CD4-positive, alpha-beta T cell (primary cell): ENCODE measurements around the gene SPG21. TPM values are rescaled to one million over a fixed set of nuclear protein-coding genes. Genes with fewer than 3 reads are reported as not detected.

Experiments
- ATAC-seq: fragments of 200-7000 bp; cut with Tn5 transposase; one replicate; pipeline ENCODE4 v1.10.0; 2022; ENCODE audit warnings: mild to moderate bottlenecking; ENCODE audit not compliant: poor library complexity
- CTCF ChIA-PET: fragments of 350-600 bp; sonication (Branson Sonifier 250); formaldehyde crosslinking; loops from one replicate; lab custom pipeline; 2021; ENCODE audit warnings: antibody characterized with exemption, inconsistent platforms; lab: Charles Lee
- POLR2A ChIA-PET: fragments of 350-600 bp; sonication (Branson Sonifier 250); formaldehyde crosslinking; loops from one replicate; lab custom pipeline; 2021; ENCODE audit warnings: antibody characterized with exemption, inconsistent platforms; lab: Charles Lee
- DNase-seq, 14 experiments: peaks; one replicate each; pipeline ENCODE4 v3.0.0-alpha.2; 2013 to 2020; ENCODE audit warnings: mixed read lengths in 2 of 14
- H3K27ac ChIP-seq, 2 donors: one replicate each; pipeline versions ENCODE4 v1.5.1 to v1.7.0; 2013; ENCODE audit warnings: low read length in 2 of 2, low read depth in 1 of 2, mild to moderate bottlenecking in 1 of 2
- H3K27me3 ChIP-seq, 2 experiments: 1 replicate in 1 of 2; 2 replicates in 1 of 2; pipeline versions ENCODE4 v1.6.1 to v1.7.0; 2013; ENCODE audit warnings: low read length in 2 of 2, control low read depth in 1 of 2, mild to moderate bottlenecking in 1 of 2, moderate library complexity in 1 of 2; ENCODE audit not compliant: insufficient read depth in 2 of 2, control insufficient read depth in 1 of 2
- H3K36me3 ChIP-seq: one replicate; pipeline ENCODE4 v1.6.1; 2013; ENCODE audit warnings: low read length, control low read depth; ENCODE audit not compliant: insufficient read depth
- H3K4me1 ChIP-seq: one replicate; pipeline ENCODE4 v1.6.1; 2013; ENCODE audit warnings: low read length, control low read depth; ENCODE audit not compliant: insufficient read depth
- H3K4me3 ChIP-seq: one replicate; pipeline ENCODE4 v1.5.1; 2013; ENCODE audit warnings: mild to moderate bottlenecking, low read length, moderate library complexity
- H3K9me3 ChIP-seq, 2 experiments: 1 replicate in 1 of 2; 2 replicates in 1 of 2; pipeline versions ENCODE4 v1.6.1 to v1.7.0; 2013; ENCODE audit warnings: low read length in 2 of 2, mild to moderate bottlenecking in 2 of 2, control low read depth in 1 of 2, moderate library complexity in 1 of 2; ENCODE audit not compliant: control insufficient read depth in 1 of 2, insufficient read depth in 1 of 2
- H3K27ac Mint-ChIP-seq: one replicate; pipeline ENCODE4 v1.8.0; 2020; ENCODE audit warnings: mixed read lengths
- H3K27me3 Mint-ChIP-seq: one replicate; pipeline ENCODE4 v1.8.0; 2021; ENCODE audit warnings: mixed read lengths
- H3K36me3 Mint-ChIP-seq: one replicate; pipeline ENCODE4 v1.8.0; 2021; ENCODE audit warnings: low read depth, mixed read lengths
- H3K4me1 Mint-ChIP-seq: one replicate; pipeline ENCODE4 v1.8.0; 2021; ENCODE audit warnings: low read depth, mixed read lengths
- H3K4me3 Mint-ChIP-seq: one replicate; pipeline ENCODE4 v1.8.0; 2020; ENCODE audit warnings: mild to moderate bottlenecking, mixed read lengths
- H3K9me3 Mint-ChIP-seq: one replicate; pipeline ENCODE4 v1.8.0; 2020; ENCODE audit warnings: mixed read lengths
- CTCF ChIP-seq: fragments of 200-600 bp; IDR thresholded peaks from one replicate; pipeline ENCODE4 v1.8.0; 2022; ENCODE audit warnings: antibody characterized with exemption, mild to moderate bottlenecking
- intact Hi-C, 2 experiments: fragments of 100-400 bp; cut with DNase I in 1 of 2; cut with micrococcal nuclease in 1 of 2; formaldehyde crosslinking; loops; one replicate each; pipeline versions ENCODE4 v1.15.1 to v1.9.0; 2023 to 2025; cut with DNase I, micrococcal nuclease
- total RNA-seq, 174 experiments: library from RNA in 2 of 174; stranded (reverse) in 2 of 174; gene quantifications; one replicate each; pipeline ENCODE4 v1.2.3 and lab custom pipeline; 2021 to 2026

Gene SPG21
- total RNA-seq, 2 experiments from 2014 or later, result 29.4 to 32.7 TPM

GRCh38 chr15:64990168-64990470 lies 405 bp upstream of the SPG21 start:
- Histone ChIP-seq H3K27me3 (no peaks in the 10 kb centered on the region), H3K9me3 (no peaks in the 10 kb centered on the region), H3K36me3 (peaks cover 4% of the 10 kb centered on the region), H3K4me1 (peaks cover 29% of the 10 kb centered on the region), H3K4me3 (peak overlapping the region; percentile 97), H3K27ac (peak overlapping the region; percentile 51 to 63)
- Mint-ChIP-seq H3K4me1 (peaks cover 48% of the 10 kb centered on the region), H3K27ac (peak overlapping the region; percentile 87), H3K4me3 (peak overlapping the region; percentile 91), H3K27me3 (no peaks in the 10 kb centered on the region), H3K36me3 (peaks cover 17% of the 10 kb centered on the region), H3K9me3 (no peaks in the 10 kb centered on the region)
- ChIA-PET POLR2A (interaction anchor here (1.0 to 1.6 kb wide), 4 partner anchors 32 to 315 kb away, joined by 3 to 9 read pairs (median 3); partner anchors contain the start of gene RNU5B-1), CTCF (interaction anchor here (2.4 kb wide), 1 partner anchor 154 kb away, joined by 9 read pairs; no protein-coding TSS in a partner anchor)
- DNase-seq (no peak), ATAC-seq (no peak)
- intact Hi-C loops, result loop anchor here in 1 of 2 experiments (5.0 to 10.0 kb wide), 3 partner anchors 307 to 895 kb away; partner anchors contain the start of genes CIAO2A, RNU5A-1, SNX1 and TRIP4
- no peak for TF ChIP-seq CTCF

GRCh38 chr15:64987136-64987535 lies 2.6 kb downstream of the SPG21 start:
- no peak for TF ChIP-seq CTCF
- H3K27me3 Mint-ChIP-seq, result no peaks in the 10 kb centered on the region
- peaks cover 60% of the 10 kb centered on the region for H3K4me1 Mint-ChIP-seq
- H3K4me1 ChIP-seq, result peaks cover 26% of the 10 kb centered on the region
- H3K4me3 Mint-ChIP-seq, result peak overlapping the region; percentile 68
- CTCF ChIA-PET, result no interaction called here
- POLR2A ChIA-PET, result no interaction called here
- DNase-seq (no peak), ATAC-seq (no peak)
- peak overlapping the region; percentile 4 for H3K27ac Mint-ChIP-seq
- no peak overlapping the region for H3K27ac ChIP-seq
- no peaks in the 10 kb centered on the region for H3K9me3 Mint-ChIP-seq
- H3K36me3 Mint-ChIP-seq, result peaks cover 33% of the 10 kb centered on the region
- peaks cover 8% of the 10 kb centered on the region for H3K36me3 ChIP-seq
- intact Hi-C loops, result loop anchor here in 1 of 2 experiments (5.0 kb wide), 2 partner anchors 145 kb away; partner anchors contain the start of genes PDCD7 and PLEKHO2
- no peaks in the 10 kb centered on the region for H3K9me3 ChIP-seq
- H3K4me3 ChIP-seq, result no peak overlapping the region
- H3K27me3 ChIP-seq, result no peaks in the 10 kb centered on the region

- no peak for TF ChIP-seq CTCF
- H3K4me3 Mint-ChIP-seq, result peak overlapping the region; percentile 50
- Histone ChIP-seq H3K4me1 (peaks cover 26% of the 10 kb centered on the region), H3K36me3 (peaks cover 19% of the 10 kb centered on the region), H3K4me3 (no peak overlapping the region), H3K9me3 (no peaks in the 10 kb centered on the region), H3K27ac (no peak overlapping the region), H3K27me3 (no peaks in the 10 kb centered on the region)
- peaks cover 56% of the 10 kb centered on the region for H3K4me1 Mint-ChIP-seq
- ChIA-PET CTCF (interaction anchor here (0.9 kb wide), 1 partner anchor 150 kb away, joined by 3 read pairs; no protein-coding TSS in a partner anchor), POLR2A (interaction anchor here (1.5 kb wide), 1 partner anchor 822 kb away, joined by 5 read pairs; the partner anchor contains the start of gene PPIB)
- no peaks in the 10 kb centered on the region for H3K27me3 Mint-ChIP-seq
- peaks cover 40% of the 10 kb centered on the region for H3K36me3 Mint-ChIP-seq
- no peaks in the 10 kb centered on the region for H3K9me3 Mint-ChIP-seq
- intact Hi-C loops, result loop anchor here in 1 of 2 experiments (5.0 kb wide), 2 partner anchors 143 to 147 kb away; partner anchors contain the start of genes PDCD7 and PLEKHO2
- ATAC-seq, result no peak
- DNase-seq, result peak in 2 of 14 experiments; percentile 34 to 38
- peak overlapping the region; percentile 54 for H3K27ac Mint-ChIP-seq
Measured at GRCh38 chr15:64985366-64986033, 4.2 kb downstream of the SPG21 start.
